ENCODE measurements around the gene THOP1.
"Not testable (repeated sequence)": the region's sequence is repeated elsewhere in the genome, so short reads cannot be mapped to it uniquely, and the experiment has no call there.

THOP1 gene

GRCh38 chr19:2817237-2817829, 32.0 kb downstream of the THOP1 start:
- not testable (repeated sequence) for DNase-seq

GRCh38 chr19:2819540-2820111, 34.3 kb downstream of the THOP1 start, which contains the start of gene ZNF554:
ZNF554 (plus strand) TSS chr19:2819868; CDS start chr19:2820072, 204 bp downstream.
- peak; percentile 90 to 95 for DNase-seq

DNA sequence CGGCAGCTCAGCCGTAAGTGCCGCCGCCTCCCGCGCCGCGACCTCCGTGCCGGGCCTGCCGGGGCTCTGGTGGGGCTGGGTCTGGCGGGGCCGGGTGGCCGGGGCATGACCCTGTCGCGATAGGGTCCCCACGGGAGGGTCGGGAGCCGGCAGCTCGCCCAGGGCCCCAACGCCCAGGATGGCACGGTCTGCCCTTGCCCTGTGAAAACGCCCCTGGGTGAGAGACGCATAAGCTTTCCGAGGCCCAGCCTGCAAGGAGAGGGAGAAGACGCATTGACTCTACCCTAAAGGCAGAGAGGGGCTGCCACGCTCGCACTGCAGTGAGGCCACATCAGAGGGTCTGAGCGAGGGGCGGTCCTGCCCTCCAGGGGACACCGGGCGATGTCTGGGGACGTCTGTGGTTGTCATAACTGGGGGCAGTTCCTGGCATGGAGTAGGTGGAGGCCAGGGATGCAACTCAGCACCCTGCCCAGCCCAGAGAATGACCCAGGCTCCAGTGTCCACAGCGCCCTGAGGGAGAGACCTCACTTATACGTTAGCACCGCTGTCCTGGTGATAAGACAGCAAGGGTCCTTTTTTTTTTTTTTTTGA, 34.9 kb downstream of the THOP1 start:
- DNase-seq: no peak

- DNase-seq: no peak
Measured at GRCh38 chr19:2822846-2823245, 37.5 kb downstream of the THOP1 start.

DNA sequence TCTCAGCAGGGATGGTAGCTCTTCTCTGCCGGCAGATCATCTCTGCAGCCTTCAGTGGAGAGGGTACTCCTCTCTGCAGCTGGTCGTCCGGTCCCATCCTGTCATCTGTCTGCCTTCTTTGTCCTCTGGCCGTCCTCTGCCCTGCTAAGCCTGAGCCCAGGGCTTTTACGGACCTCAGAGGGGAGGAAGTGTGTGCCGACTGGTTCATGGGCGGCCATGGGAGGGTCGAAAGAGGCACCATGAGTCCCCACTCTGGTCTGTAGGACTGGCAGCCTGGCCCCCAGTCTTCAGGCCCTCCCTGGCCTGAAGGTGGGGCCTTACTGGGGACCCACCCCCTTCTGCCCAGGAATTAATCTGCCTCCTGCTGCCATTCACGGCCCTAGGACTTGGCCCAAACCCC, 38.3 kb downstream of the THOP1 start:
- DNase-seq: no peak

DNA sequence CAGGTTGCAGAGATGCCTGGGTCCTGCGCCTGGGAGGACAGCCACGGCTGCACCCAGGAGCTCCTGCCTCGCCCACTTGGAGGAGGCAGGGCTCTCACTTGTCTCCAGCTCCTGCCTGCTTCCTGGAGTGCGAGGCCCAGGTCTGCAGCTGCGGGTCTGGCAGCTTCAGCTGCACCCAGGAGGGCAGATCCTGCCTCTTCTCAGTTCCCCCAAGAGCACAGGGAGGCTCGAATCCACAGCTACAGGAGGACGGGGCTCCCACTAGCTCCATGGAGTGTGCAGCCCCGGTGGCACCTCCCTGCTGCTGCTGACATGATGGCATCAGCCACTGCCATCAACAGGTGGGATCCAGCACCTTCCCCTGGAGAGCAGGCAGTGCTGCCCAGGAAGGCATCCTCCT, 38.8 kb downstream of the THOP1 start:
- no peak for DNase-seq

DNA sequence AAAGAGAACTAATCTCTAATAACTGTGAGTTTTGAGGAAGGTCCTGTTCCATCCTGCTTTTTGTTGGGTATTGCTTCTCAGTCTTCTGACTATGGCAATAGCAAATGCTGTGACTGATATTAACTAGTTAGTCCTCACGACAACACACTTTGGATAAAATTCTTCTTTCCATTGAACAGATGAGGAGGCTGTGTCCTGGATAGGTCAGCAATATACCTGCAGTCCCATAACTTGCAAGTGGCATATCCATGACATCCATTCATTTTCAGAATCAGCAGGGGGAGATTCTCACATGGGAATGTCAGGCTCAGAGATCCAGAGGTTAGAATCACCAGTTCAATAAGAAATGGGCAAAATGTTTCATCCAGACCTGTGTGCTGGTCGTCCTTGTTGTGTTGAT, 41.7 kb downstream of the THOP1 start:
- no peak for DNase-seq

DNA sequence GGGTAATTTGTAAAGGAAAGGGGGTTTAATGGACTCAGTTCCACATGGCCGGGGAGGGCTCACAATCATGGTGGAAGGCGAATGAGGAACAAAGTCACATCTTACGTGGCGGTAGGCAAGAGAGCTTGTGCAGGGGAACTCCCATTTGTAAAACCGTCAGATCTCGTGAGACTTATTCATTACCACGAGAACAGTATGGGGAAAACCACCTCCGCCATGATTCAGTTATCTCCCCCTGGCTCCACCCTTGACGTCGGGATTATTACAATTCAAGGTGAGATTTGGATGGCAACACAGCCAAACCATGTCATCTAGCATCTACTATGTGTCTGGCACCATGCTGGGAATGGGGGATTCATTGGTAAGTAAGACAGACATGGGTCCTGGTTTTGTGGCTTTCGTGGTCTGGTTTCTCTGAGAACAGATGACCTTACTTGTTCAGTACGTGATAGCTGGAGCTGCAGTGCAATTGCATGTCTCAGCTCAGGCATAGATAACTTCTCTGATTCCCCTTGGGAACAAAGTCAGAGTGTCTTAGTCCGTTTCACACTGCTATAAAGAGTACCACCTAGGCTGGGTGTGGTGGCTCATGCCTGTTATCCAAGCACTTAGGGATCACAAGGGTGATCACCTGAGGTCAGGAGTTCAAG, 42.7 kb downstream of the THOP1 start:
- DNase-seq: no peak

GRCh38 chr19:2834294-2834871, 49.1 kb downstream of the THOP1 start:
- no peak for DNase-seq

GRCh38 chr19:2837430-2837829, 52.1 kb downstream of the THOP1 start:
- no peak for DNase-seq

GRCh38 chr19:2840794-2841791, 55.8 kb downstream of the THOP1 start, which contains the start of gene ZNF555:
ZNF555 (plus strand) TSS chr19:2841475; CDS start chr19:2841573, 98 bp downstream.
- peak; percentile 95 to 97 for DNase-seq

- no peak for DNase-seq
Measured at GRCh38 chr19:2841855-2842574, 56.7 kb downstream of the THOP1 start.

DNA sequence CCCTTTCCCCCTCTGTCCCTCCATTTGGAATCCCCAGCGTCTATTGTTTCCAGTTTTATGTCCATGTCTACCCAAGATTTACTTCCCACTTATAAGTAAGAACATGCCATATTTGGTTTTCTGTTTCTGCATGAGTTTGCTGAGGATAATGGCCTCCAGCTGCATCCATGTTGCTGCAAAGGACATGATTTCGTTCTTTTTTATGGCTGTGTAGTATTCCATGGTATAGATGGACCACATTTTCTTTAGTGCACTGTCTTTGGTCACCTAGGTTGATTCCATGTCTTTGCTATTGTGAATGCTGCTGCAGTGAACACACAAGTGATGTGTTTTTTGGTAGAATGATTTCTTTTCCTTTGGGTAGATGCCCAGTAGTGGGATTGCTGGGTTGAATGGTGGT, 59.8 kb downstream of the THOP1 start:
- DNase-seq: no peak

GRCh38 chr19:2846180-2846894, 61.0 kb downstream of the THOP1 start:
- no peak for DNase-seq

GRCh38 chr19:2847507-2847906, 62.2 kb downstream of the THOP1 start:
- DNase-seq: no peak

GRCh38 chr19:2848616-2849015, 63.3 kb downstream of the THOP1 start:
- DNase-seq: no peak

DNA sequence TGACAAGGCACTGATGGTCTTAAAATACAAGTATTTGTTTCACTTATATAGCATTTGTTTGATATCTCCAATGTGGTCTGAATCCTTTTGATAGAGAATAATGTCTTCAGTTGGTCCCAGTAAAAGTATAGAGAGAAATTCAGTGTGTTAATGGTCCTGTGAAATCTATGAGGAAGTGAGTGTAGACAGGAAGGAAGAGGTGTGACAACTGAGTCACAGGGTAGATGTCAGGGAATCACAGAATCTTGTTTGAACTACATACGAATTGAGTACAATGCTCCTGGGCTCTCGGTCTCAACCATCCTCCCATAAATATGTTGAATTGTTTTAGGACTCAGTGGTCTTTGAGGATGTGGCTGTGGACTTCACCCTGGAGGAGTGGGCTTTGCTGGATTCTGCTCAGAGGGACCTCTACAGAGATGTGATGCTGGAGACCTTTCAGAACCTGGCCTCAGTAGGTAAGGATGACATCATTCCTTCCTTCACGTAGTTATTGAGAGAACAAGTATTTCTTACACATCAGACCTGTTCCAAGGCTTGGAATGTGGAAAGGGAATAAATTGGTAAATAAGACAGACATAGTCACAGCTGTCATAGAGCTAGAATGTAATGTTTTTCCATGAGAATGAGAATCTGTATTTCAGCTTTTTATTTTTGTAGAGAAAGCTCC, 65.1 kb downstream of the THOP1 start:
- DNase-seq: no peak

DNA sequence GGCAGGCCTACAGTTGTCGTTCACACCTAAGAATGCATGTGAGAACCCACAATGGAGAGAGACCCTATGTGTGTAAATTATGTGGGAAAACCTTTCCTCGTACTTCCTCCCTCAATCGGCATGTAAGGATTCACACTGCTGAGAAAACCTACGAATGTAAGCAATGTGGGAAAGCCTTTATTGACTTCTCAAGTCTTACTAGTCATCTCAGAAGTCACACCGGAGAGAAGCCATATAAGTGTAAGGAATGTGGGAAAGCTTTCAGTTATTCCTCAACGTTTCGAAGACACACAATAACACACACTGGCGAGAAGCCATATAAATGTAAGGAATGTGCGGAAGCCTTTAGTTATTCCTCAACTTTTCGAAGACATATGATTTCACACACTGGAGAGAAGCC, 67.3 kb downstream of the THOP1 start:
- no peak for DNase-seq

- DNase-seq: no peak
Measured at GRCh38 chr19:2853015-2853606, 67.8 kb downstream of the THOP1 start.

- DNase-seq: no peak
Measured at GRCh38 chr19:2854849-2855248, 69.5 kb downstream of the THOP1 start.
